Sigmoid colon (tissue), 4 donors: ENCODE data around the gene CNTFR.

Experiments
- EP300 ChIP-seq, 4 donors: sonication (generic); formaldehyde crosslinking; IDR thresholded peaks; one replicate each; pipeline ENCODE4 v1.6.1; 2017; ENCODE audit warnings: antibody characterized with exemption in 4 of 4
- TF ChIP-seq, protein P1 (sequence below), 4 experiments: fragments of 450-650 bp in 3 of 4; fragments of 200-600 bp in 1 of 4; IDR thresholded peaks; one replicate each; pipeline ENCODE4 v1.5.1; 2016 to 2019; ENCODE audit warnings: antibody characterized with exemption in 4 of 4, mild to moderate bottlenecking in 3 of 4, moderate library complexity in 2 of 4

DNA sequence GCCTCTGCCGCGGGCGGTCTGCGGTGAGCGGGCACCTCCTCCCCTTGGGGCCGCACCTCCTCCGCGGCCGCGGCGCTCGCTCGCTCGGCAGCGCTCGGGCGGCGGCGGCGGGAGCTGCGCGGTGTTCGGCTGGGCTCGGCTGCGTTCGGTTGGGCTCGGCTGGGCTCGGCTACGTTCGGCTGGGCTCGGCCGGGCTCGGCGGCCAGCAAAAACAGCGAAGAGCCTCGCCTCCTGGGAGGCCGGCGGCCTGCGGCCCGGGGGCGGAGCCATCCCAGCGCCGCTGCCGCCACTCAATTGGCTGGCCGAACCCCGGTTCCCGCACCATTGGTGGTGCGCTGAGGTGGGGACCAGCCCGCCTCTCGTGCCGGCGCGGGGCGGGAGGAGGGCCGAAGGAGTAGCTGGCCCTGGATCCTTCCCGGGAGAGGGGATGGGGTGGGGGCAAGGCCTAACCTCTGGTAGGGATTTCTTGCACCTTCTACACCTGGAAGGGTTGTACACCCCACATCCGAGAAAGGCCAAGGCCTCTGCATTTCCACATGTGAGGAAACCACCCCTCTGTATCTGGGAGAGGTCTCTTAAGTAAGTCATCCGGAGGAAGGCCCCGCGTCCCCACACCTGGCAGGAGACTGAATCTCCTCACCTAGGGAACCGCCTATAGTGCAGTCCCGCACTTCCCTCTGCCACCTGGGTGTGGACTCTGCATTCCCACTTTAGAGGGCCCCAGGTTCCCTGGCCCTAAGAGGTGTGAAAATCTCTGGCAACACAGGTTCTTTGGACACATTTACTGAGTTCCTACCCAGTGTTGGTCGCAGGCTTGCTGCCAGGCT lies 66.3 kb downstream of the CNTFR start, which contains the start of gene ENHO:
- TF ChIP-seq, protein P1, sequence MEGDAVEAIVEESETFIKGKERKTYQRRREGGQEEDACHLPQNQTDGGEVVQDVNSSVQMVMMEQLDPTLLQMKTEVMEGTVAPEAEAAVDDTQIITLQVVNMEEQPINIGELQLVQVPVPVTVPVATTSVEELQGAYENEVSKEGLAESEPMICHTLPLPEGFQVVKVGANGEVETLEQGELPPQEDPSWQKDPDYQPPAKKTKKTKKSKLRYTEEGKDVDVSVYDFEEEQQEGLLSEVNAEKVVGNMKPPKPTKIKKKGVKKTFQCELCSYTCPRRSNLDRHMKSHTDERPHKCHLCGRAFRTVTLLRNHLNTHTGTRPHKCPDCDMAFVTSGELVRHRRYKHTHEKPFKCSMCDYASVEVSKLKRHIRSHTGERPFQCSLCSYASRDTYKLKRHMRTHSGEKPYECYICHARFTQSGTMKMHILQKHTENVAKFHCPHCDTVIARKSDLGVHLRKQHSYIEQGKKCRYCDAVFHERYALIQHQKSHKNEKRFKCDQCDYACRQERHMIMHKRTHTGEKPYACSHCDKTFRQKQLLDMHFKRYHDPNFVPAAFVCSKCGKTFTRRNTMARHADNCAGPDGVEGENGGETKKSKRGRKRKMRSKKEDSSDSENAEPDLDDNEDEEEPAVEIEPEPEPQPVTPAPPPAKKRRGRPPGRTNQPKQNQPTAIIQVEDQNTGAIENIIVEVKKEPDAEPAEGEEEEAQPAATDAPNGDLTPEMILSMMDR (IDR thresholded peaks at IDR 0.05) = no peak
- TF ChIP-seq EP300 (IDR thresholded peaks at IDR 0.05) = no peak
